ENCODE data around the gene EFNB3.

The EFNB3 gene, protein sequence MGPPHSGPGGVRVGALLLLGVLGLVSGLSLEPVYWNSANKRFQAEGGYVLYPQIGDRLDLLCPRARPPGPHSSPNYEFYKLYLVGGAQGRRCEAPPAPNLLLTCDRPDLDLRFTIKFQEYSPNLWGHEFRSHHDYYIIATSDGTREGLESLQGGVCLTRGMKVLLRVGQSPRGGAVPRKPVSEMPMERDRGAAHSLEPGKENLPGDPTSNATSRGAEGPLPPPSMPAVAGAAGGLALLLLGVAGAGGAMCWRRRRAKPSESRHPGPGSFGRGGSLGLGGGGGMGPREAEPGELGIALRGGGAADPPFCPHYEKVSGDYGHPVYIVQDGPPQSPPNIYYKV

DNA sequence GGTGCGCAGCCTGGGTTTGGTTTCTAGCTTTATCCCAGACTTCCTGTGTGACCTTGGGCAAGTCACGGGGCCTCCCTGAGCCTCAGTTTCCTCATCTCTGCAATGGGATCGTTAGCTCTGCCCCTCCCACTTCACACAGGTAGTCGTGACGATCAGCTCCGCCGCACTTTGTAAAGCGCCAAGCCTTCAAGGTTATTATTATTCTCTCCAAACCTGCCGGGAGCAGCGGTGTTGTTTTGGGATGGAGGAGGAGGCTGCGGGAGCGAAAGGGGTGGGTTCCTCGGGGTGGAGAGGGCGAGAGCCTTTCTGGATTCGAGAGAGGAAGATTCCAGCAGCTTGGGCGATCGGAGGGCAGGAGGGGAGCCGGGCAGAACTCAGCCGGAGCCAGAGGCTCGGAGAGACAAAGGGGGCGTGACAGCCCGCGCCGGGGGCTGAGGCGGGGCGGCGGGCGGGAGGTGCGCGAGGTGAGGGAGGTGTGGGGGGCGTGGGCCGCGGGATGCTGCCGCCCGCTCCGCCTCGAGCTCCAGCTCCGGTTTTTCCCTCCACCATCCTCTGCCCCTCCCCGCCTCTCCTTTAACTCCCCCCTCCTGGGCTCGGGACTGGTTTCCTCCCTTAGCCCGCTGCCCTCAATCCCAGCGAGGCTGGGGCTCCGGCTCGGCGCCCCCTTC lies at the start of gene EFNB3:
EFNB3 (plus strand) TSS at position 602 of the 668 bp plus-strand sequence. CDS start 397 bp downstream, outside the sequence.
- no peak for FAIRE-seq

DNA sequence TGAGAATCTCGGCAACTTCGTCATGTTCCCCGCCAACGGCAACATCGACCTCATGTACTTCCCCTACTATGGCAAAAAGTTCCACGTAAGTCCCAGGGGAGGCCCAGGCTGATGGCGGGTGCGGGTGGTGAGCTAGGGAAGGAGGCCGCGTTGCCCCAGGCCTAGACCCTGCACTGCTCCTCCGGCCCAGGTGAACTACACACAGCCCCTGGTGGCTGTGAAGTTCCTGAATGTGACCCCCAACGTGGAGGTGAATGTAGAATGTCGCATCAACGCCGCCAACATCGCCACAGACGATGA lies 49.5 kb upstream of the EFNB3 start:
- no peak for FAIRE-seq
- DNase-seq (ENCODE audit: low spot score), result no peak

More for the DNA sequence above, at the start of gene EFNB3:
- DNase-seq (ENCODE audit: low spot score), result peak; percentile 57

DNA sequence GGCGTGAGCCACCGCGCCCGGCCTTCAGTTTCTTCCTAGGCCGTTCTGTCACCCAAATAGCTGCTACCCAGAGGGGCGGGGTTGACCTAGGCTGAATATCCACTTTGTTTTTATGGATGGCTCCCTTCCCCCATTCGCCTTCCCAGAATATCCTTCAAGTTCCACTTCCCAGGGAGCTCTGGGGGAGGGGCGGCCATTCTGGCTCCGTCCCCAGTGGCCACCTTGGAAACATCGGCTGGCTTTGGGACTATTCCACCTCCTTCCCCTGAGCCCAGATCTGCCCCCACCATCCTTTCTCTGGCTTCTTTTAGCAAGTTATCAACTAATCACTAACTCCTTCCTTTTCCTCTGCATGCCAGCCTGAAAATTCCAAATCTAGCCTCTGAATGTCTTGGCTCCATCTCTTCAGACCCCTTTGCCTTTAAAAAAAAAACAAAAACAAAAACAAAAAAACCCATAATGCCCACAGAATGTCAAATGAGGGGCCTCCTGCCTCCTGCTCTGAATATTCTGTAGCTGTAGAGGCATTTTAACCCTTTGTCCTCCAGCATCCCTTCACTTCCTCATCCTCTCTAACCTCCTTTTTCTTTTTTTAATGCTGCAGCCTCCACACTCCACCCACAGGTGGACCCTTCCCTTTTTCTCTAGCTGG lies 47.9 kb upstream of the EFNB3 start:
- FAIRE-seq, result no peak
- DNase-seq (ENCODE audit: low spot score), result no peak

DNA sequence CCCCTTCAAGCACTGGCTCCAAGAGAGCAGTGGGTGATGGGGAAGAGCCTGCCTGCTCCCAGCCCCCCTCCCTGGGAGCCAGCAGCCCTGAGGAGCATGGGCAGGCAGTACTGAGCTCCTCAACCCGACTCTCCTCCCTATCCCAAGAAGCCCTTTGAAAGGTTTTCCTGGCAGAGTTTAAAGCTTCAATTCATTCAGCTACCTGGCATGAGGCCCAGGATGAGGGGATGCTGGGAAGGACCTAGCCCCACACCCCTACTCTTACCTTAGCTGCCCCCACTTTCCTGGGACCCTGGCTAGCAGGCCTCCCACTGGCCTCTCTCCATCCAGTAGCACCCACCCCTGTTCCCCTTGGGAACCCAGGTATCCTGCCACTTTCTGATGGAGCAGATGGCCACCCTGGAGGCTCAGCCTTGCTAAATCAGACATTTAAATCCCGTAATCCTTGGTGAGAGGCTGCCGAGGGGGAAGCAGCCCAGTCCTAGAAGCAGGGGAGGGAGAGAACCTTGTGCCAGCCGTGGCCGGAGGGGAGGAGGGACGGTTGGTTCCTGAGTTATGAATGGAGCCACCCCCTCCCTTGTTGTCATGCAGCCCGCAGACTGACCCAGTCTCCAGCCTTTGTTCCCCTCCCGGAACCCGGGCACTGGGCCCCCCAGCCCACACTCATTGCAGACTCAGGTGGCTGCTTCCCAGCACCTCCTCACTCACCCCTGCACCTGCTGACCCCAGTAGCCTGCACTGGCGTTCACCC lies 37.2 kb upstream of the EFNB3 start:
- FAIRE-seq (no peak), DNase-seq (ENCODE audit: low spot score) (no peak)

DNA sequence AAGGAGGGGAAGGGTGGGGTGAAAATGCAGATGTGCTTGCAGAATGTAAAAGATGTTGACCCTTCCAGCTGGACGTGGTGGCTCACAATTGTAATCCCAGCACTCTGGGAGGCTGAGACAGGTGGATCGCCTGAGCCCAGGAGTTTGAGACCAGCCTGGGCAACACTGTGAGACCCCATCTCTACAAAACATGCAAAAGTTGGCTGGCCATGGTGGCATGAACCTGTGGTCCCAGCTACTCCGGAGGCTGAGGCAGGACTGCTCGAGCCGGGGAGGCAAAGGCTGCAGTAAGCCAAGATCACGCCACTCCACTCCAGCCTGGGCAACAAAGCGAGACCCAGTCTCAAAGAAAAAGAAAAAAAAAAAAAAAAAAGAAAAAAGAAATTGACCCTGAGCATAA lies 36.5 kb upstream of the EFNB3 start:
- FAIRE-seq, result no peak
- DNase-seq (ENCODE audit: low spot score), result no peak

DNA sequence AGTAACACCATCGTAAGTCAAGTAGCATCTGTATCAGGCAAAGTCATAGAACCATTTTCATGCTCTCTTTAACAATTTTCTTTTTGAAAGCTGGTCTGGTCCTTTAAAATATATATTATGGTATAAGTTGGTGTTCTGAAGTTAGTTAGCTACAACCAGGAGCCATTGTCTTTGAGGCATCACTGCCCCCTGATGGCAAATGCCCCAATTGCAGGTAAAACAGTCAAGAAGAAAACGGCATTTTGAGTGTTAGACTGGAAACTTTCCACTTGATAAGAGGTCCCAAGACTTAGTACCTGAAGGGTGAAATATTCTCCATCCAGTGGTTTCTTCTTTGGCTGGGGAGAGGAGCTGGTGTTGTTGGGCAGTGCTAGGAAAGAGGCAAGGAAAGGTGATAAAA lies 31.8 kb upstream of the EFNB3 start:
- DNase-seq (ENCODE audit: low spot score) (no peak), FAIRE-seq (no peak)

DNA sequence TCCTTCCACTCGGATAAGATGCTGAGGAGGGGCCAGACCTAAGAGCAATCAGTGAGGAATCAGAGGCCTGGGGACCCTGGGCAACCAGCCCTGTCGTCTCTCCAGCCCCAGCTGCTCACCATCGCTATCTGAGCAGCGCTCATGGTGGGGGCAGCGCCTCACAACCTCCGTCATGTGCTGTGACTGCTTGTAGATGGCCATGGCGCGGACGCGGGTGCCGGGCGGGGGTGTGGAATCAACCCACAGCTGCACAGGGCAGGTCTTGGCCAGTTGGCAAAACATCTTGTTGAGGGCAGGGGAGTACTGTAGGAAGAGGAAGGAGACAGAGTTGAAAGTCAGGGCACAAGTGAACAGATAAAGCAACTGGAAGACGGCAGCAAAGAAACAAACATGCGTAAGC lies 30.1 kb upstream of the EFNB3 start:
- FAIRE-seq (no peak), DNase-seq (ENCODE audit: low spot score) (no peak)

DNA sequence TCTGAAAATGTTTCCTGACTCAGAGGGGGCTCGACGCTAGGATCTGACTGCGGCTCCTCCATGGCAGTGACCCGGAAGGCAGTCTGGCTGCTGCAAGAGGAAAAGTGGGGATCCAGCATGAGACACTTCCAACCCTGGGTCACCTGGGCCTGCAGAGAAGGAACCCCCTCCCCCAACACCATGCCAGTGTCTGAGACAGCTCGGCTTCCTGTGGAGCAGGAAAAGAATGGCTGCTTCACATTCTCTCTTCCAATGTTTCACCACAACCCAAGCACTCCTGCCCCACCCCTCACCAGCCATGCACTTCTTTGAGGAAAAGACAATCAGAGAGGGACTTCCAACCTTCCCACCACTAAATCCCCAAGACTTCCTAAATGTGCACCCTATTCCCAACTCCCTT lies 28.5 kb upstream of the EFNB3 start:
- no peak for FAIRE-seq
- DNase-seq (ENCODE audit: low spot score), result no peak

DNA sequence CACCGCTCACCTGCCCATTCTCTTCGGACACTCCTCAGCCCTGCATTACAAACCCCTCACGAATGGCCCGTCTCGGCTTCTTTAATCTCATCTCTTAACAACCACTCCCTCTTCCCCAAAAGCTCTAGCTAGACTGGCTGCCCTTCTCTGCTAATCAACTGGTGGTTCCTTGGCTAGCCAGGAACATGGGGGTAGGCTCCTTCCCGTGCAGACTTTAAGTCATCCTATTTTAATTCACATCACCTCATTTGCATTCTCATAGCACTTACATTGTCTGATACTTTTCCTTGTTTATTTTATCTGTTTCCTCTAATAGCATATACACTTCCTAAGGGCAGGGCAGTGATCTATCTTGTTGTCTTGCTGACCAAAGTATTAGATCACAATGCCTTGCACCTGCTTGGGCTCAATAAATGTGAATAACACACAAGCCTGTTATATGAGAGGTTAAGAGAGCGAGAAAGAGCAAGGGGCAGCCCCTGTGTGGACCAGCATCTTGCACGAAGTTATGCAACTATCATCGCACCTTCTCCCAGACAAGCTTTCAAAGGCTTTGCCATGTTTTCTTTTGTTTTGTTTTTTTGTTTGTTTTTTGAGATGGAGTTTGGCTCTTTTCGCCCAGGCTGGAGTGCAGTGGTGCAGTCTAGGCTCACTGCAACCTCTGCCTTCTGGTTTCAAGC lies 27.5 kb upstream of the EFNB3 start:
- DNase-seq (ENCODE audit: low spot score) (no peak), FAIRE-seq (no peak)

DNA sequence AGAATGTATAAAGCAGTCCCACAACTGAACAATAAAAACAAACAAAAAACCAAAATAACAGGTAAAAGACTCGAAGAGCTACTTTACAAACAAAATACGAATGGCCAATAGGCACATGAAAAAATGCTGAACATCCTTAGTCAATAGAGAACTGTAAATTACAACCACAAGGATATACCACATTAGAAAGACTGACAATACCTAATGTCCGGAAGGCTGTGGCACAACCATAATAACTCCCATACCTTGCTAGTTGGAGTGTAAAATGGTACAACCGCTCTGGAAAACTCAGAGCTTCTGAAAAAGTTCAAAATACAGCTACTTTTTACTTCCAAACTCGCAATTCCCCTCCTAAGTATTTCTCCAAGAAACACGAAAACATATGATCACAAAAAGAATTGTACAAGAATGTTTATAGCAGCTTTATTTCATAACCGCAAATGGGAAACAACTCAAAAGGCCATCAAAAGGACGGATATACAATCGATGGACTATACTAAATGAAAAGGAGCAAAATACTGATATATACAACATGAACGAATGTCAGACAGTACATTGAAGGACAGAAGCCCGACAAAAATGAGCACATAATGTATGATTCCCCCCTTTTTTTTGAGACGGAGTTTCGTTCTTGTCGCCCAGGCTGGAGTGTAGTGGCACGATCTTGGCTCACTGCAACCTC lies 20.0 kb upstream of the EFNB3 start:
- FAIRE-seq (no peak), DNase-seq (ENCODE audit: low spot score) (no peak)

DNA sequence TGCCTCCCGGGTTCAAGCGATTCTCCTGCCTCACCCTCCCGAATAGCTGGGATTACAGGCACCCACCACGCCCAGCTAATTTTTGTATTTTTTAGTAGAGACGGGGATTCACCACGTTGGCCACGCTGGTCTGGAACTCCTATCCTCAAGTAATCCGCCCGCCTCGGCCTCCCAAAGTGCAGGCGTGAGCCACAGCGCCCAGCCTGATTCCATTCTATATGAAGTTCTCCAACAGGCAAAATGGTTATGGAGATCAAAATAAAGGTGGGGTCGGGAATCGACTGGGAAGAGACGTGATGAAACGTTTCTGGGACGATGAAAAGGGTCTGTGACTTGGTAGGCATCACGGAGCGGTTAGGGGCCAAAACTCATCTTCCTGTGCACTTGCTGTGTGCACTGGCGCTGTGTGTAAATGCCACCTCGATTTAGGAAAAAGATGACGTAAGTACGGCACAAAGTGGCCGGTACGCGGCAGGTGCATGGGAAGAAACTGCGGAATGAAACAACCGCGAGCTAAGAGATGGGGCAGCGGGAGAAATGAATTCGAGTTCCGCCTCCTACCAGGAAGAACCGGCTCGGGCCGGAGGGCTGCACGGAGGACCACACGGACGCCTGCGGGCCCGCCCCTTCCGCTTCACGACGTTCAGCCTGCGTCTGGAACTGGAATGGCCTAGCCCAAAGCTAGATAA lies 19.3 kb upstream of the EFNB3 start:
- peak; percentile 83 for DNase-seq (ENCODE audit: low spot score)
- FAIRE-seq, result no peak

DNA sequence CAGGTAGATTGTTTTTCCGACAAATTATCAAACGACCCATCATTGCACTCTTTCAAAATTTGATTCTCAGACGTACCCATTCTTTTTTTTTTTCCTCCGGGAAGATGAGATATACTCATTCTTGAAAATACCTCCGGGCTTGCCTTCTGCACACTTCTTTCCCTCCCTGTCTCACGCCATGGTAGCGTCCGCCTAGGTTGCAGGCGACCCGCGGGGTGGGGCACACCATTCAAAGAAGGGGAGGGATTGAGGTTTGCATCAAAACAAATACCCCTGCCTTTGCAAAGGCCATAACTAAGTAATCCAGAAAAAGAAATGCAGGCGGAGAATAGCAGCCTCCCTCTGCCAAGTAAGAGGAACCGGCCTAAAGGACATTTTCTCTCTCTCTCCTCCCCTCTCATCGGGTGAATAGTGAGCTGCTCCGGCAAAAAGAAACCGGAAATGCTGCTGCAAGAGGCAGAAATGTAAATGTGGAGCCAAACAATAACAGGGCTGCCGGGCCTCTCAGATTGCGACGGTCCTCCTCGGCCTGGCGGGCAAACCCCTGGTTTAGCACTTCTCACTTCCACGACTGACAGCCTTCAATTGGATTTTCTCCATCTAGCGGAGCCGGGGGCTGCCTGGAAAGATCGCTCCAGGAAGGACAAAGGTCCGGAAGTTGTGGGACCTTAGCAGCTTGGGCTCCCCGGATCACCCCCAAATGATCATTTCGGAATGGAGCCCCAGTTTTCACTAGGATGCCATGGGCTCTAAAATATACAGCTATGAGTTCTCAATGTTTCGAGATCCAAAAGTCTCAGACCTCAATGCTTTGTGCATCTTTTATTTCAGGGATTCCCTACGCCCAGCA lies 18.6 kb upstream of the EFNB3 start:
- FAIRE-seq, result no peak
- DNase-seq (ENCODE audit: low spot score), result peak; percentile 61

DNA sequence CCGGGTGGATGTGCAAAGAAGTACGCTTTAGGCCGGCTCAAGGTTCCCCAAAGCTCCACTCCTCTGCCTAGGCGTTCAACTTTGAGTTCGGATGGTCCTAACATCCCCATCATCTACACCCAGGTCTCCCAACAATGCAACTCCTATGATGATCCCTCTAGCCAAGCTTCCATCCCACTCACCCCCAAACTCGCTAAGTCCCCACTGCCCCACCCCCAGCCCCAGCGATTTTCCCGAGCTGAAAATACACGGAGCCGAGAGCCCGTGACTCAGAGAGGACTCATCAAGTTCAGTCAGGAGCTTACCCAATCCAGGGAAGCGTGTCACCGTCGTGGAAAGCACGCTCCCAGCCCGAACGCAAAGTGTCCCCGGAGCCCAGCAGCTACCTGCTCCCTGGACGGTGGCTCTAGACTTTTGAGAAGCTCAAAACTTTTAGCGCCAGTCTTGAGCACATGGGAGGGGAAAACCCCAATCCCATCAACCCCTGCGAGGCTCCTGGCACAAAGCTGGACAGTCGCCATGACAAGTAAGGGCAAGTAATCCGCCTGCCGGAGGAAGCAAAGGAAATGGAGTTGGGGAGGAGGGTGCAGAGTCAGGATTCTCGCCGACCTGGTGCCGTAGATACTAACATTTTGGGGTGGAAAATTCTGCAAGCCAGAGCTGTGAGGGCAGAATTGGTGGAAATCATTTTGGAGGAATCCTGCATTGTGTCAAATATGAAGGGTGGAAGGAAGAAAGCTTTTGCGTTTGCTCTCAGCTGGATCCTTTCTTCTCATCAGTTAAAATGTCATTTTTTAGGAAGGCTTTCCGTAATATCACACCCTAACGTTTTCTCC lies 17.7 kb upstream of the EFNB3 start, which contains the start of gene TP53:
TP53 (minus strand) TSS at position 419 of the 836 bp plus-strand sequence. CDS start 10,896 bp downstream, outside the sequence.
- FAIRE-seq, result no peak
- DNase-seq (ENCODE audit: low spot score), result peak; percentile 72

DNA sequence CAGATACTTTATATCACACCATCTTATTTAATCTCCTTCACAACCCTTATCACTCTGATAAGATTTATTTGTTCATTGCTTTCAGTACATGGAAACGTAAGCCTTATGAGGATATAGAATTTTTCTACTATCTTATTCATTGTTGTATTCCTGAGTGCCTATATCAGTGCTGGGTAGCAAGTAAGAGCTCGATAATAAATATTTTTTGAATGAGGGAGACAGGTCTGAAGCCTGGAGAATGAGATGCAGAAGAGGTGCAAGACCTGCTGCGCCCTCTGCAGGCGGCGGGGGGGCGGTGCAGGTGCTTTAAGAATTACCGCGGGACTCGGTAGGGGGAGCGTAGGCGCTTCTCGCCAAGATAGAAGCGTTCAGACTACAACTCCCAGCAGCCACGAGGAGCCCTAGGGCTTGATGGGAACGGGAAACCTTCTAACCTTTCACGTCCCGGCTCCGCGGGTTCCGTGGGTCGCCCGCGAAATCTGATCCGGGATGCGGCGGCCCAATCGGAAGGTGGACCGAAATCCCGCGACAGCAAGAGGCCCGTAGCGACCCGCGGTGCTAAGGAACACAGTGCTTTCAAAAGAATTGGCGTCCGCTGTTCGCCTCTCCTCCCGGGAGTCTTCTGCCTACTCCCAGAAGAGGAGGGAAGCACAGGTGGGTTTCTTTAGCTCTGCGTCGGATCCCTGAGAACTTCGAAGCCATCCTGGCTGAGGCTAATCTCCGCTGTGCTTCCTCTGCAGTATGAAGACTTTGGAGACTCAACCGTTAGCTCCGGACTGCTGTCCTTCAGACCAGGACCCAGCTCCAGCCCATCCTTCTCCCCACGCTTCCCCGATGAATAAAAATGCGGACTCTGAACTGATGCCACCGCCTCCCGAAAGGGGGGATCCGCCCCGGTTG lies 16.8 kb upstream of the EFNB3 start, which contains the start of gene WRAP53:
WRAP53 (plus strand) TSS at position 570 of the 900 bp plus-strand sequence; CDS start at position 742, 172 bp downstream.
- FAIRE-seq (no peak), DNase-seq (ENCODE audit: low spot score) (peak; percentile 92)

DNA sequence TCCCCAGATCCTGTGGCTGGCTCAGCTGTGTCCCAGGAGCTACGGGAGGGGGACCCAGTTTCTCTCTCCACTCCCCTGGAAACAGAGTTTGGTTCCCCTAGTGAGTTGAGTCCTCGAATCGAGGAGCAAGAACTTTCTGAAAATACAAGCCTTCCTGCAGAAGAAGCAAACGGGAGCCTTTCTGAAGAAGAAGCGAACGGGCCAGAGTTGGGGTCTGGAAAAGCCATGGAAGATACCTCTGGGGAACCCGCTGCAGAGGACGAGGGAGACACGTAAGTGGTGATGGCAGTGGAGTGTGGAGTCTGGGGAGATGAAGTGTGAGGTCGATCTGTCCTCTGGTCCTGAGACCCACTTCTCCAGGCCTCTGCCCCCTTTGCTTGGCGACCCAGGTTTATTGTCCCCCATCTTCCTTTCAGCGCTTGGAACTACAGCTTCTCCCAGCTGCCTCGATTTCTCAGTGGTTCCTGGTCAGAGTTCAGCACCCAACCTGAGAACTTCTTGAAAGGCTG lies 16.1 kb upstream of the EFNB3 start:
- FAIRE-seq, result no peak
- no peak for DNase-seq (ENCODE audit: low spot score)

DNA sequence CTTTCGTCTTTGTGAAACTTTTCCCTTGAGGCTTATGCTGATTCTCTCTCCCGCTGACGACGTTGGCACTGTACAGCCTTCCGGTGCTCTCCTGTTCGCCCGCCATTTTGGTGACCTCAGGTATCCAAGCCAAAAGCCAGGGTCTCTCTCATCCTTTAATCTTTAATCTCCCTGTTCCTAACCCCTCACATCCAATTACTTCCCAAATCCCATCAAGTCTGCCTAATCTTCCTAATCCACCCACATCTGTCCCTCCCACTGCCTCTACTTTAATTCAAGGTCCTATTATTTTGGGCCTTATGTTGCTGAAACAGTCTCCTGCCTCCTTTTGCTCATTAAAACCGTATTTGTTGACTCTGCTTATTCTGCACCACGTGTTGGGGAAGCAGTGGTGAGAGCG lies 9.4 kb upstream of the EFNB3 start:
- no peak for FAIRE-seq
- DNase-seq (ENCODE audit: low spot score), result no peak
